Suppressor macrophage (primary cell): ENCODE results near the gene GCNT2.
"Not testable (repeated sequence)": the region's sequence is repeated elsewhere in the genome, so short reads cannot be mapped to it uniquely, and the experiment has no call there.

ENCODE experiments used
- DNase-seq, 4 experiments: peaks; one replicate each; pipeline ENCODE4 v3.0.0-alpha.2; 2020 to 2022

Gene GCNT2

DNA sequence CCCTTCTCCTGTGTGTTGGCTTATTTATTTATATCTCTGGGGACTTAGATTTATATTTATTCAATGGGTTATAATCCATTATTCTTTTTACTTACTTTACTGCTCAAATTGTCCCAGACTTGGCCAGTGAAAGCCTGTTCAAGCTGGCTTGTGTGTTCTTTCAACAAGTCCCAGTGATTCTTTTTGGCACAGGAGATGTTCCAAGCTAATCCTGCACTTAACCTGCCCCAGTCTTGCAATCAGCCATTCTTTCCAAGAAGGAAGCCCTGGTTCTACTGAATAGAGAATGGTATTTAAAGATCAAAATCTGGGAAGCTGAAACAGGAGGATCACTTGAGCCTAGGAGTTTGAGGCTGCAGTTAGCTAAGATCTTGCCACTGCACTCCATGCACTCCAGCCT, 26.7 kb downstream of the GCNT2 start:
- no peak for DNase-seq

DNA sequence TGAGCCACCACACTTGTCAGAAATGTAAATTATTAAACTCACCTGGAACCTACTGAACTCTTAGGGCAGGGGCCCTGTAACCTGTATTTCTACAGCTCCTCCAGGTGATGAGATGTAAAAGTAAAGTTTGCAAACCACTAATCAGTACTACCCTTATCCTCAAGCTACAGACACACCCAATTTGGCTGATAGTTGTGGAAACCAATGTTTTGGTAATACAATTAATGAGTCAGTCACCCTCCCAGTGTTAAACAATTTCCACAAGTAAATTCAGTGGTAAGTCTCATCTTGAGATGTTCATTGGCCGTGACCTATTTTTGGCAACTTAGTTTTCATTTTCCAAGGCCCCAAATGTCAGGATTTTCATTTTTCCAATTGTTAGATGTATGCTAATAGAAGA, 29.6 kb downstream of the GCNT2 start:
- DNase-seq, result no peak

DNA sequence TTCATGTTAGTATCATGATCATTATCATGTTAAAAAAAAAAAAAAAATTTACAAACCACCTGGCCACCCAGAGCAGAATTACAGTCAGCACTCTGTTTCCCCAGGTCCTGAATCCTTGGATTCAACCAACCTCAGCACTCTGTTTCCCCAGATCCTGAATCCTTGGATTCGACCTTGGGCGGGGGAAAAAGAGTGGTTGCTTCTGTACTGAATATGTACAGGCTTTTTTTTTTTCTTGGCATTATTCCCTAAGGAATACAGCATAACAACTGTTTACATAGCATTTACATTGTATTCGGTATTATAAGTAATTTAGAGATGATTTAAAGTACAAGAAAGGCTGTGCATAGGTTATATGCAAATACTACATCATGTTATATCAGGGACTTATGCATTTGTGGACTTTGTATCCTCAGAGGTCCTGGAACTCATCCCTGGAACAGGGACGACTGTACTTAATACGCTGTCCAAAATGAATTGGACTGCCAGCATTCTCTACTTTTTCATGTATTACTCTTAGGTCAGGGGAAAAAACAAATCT, 31.2 kb downstream of the GCNT2 start:
- no peak for DNase-seq

DNA sequence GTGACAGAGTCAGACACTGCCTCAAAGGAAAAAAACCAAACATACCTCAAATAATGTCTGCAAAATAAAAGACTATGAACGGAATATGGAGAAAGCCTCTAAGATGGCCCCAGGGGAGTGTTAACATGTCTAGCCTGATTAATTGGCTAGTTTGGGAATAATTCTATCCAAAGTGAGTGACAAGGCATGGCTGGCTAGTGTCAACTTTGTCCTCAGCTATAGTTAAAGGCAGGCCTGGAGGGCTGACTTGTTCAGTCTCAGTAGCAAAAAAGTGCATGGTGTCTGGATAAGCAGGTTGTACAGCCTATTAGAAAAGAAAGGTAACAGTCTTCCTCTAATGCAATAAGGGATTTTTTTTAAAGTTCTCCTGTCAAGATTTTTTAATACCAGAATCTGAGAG, 32.7 kb downstream of the GCNT2 start:
- DNase-seq, result no peak

DNA sequence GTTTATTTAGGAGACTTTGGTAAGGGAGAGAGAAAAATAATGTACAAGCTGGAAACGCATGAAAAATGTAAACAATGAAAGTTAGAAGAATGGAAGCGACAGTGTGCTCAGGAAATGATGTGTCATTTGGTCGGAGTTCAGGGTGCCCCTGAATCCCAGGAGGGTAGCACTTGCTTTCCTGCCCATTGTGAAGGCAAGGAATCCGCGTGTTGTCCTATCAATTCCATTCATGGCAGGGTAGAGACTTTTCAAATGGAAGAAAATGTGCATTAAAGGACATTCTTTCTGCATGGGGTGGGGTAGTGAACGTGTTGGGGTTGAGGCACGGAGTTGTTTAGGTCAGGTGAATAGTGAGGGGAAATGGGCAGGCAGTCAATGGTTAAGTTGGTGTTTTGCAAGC, 33.7 kb downstream of the GCNT2 start:
- no peak for DNase-seq

DNA sequence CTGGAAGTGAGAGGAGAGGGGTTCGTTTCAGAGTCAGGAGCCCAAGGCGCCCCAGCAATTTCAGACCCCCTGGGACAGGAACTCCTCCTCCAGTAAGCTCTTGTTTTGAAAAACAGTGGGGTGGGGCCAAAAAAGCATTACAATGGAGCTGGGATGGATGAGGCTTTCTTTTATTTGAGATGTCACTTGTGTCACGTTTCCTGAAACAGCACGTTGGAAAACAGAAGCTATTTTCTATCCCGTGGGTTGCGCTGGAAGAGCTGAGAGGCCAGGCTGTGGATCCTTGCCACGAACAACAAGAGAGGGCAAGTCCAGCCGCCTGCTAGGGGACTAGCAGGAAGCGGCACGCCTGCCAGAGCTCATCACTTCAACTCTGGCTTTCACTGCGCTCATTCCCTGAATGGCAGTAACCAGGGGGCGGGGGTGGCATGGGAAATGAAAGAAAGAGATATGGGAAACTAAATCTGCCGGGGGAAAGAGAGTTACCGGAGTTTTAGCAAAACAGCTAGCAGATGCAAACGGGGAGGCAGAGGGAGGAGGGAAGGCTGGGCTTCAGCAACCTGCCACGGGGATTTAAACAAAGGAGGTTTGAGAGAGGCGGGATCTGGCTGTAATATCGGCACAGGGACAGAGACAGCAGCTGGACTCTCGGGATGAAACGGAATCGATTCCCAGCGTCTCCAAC, 34.6 kb downstream of the GCNT2 start:
- DNase-seq, result no peak

DNA sequence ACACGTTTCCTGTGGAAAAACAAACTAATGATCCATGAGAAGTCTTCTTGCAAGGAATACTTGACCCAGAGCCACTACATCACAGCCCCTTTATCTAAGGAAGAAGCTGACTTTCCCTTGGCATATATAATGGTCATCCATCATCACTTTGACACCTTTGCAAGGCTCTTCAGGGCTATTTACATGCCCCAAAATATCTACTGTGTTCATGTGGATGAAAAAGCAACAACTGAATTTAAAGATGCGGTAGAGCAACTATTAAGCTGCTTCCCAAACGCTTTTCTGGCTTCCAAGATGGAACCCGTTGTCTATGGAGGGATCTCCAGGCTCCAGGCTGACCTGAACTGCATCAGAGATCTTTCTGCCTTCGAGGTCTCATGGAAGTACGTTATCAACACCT, 35.4 kb downstream of the GCNT2 start:
- no peak for DNase-seq

DNA sequence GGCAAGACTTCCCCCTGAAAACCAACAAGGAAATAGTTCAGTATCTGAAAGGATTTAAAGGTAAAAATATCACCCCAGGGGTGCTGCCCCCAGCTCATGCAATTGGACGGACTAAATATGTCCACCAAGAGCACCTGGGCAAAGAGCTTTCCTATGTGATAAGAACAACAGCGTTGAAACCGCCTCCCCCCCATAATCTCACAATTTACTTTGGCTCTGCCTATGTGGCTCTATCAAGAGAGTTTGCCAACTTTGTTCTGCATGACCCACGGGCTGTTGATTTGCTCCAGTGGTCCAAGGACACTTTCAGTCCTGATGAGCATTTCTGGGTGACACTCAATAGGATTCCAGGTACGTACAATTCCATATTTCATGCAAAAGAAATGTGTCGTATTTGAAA, 35.8 kb downstream of the GCNT2 start:
- no peak for DNase-seq

DNA sequence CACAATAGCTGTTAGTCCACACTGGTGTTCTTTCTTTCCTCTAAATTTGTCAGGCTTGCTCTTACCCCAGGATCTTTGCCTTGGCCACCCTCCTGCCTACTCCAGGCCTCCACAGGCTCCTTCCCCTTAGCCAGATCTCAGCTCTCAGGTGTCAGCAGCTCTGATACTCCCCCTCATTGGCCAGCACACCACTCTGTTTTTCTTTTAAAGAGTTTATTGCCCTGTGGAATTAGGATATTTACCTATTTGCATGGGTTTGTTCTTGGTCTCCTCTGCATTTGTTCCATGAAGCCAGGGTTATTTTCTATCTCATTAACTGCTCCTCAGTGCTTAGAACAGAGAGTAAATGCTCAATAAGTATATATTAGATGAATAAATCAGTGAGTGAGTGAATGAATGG, 36.8 kb downstream of the GCNT2 start:
- DNase-seq, result no peak

DNA sequence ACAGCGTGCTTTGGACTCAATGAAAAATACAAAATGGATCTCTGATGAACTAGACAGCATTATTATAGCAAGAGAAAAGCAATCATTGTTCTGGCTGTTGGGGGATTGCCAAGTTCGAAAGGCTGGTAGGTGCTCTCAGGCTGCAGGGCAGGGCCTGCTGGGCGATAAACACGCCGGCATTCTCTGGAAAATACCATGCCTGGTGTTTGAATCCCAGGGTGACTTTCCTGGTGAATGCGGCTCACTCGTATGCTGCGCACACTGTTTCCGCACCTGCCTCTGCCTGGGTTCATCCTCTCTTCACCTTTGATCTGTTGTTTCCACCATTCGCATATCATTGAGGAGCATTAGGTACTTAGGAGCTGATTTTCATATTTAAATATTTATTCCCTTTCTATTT, 37.4 kb downstream of the GCNT2 start:
- no peak for DNase-seq

DNA sequence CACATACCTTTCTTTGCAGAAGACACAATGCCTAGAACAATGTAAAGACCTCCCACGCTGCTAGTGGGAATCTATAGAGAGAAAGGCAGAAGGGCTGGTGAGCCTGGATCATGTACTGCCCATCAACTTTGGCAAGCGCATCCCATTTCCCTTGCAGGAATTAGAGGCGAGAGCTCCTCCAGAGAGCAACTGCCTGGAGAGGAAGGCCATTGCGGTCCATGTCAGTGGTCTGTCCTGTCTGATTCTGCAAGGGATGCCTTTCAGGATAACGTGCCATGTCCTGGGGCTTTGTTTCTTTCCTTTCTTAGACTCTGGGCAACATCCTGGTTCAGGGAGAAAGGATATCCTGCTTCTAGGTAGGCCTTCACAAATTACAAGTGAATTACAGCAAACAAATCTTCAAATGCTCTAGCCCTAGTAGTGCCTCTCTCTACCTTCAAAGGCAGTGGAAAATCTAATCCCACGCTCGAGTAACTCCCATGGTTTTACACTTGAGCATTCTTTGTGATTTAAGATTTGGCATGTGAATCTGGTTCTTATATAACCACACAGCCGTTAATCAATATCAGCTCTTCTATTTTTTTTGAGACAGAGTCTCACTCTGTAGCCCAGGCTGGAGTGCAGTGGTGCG, 38.5 kb downstream of the GCNT2 start:
- no peak for DNase-seq

DNA sequence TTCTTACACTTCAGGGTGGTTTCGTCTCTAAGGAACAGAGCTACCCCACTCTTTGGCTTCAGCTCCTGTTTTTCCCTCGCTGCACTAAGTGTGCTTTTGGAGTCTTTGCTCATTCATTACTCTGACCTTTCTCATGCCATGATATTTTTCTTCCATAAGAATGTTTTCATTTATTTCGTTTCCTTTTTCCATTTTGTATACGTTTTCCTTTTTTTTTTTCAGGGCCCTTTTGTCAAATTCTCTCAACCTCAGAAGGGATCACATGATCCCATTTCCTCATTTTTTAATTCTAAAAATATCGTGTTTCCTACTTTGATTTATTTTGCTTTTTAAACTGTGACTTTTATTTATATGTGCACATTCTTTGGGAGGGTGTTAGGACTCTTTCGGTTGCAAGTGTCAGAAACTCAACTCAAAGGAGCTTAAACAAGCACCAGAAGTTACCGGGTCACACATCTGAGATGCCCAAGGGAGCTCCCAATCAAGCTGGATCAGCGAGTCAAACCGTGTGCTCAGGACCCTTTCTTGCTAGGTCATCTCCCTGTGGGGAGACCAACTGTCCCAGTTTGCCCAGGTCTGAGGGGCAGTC, 40.6 kb downstream of the GCNT2 start:
- peak in 3 of 4 experiments; percentile 6 to 73 (median 65) for DNase-seq

DNA sequence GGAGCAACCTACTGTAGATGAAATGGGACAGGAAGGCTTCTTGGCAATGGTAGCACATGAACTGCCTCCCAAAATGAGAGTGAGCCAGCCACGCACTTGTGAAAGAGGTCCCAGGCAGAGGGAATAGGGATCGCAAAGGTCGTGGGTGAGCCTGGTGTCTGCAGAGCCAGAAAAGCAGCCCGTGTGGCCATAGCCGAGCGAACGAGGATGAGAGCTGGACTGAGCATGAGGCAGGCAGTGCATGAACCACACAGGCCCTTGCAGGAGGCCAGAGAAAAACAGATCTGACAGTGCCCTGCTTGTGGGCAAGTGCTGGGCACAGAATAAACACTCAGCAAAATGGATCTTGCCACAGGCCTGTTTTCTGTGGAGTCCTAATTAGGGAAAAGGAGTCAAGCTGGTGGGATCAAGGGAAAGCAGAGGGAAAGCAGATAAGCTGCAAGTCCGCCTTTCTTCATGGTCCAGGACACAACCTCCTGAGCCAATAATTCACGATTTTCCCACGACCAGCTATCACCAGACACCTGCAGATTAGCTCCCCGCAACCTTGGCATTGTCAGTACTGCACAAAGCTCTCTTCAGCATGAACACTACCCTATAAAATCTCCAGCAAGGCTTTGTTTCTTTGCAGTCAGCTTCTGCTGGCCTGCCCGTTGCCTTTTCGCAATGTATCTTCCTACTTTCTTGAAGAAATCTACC, 44.0 kb downstream of the GCNT2 start:
- DNase-seq, result no peak

DNA sequence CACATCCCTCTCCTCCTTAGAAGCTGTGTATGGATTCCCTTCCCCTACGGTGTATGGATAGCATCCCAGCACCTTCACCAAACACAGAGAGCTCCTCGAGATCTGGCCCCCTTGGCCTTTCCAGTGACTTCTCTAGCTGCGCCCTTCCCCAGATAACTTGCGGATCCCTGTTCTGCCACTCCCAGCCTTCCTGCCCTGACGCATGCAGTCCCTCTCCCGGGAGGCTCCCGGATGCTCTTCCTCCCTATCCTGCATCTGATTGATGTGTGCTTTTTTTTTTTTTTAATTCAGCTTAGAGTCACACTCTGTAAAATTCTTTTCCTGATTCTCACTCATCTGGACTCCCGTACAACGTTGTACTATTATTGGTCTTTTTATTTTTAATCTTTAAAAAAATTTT, 44.8 kb downstream of the GCNT2 start:
- DNase-seq, result no peak

DNA sequence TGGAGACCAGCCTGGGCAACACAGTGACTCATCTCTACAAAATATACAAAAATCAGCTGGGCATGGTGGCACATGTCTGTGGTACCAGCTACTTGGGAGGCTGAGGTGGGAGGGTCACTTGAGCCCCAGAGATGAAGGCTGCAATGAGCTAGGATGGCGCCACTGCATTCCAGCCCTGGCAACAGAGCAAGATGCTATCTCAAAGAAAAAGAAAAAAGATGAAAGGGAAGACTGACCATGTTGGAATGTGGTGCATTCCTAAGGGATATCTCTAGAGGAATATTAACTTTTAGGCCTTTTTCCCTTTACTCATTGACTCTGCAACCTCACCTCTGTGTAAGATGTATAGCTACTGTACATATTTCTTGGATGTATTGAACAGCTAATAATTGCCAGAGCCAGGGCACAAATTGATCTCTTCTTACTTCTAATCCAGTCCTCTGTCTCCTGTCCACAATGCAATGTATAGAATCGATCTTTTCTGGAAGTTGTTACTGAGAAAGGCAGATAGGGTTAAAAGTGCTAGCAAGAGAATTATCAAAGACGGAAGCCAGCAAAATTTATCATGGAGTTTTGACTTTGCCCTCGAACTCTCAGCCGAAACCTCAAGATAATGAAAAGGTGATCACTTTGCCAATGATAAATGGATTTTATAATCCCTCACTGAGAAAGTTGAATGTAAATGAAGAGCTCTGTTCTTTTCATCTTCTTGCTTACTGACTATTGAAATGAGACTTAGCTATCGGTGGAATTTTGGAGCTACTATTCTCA, 46.3 kb downstream of the GCNT2 start:
- DNase-seq, result no peak

DNA sequence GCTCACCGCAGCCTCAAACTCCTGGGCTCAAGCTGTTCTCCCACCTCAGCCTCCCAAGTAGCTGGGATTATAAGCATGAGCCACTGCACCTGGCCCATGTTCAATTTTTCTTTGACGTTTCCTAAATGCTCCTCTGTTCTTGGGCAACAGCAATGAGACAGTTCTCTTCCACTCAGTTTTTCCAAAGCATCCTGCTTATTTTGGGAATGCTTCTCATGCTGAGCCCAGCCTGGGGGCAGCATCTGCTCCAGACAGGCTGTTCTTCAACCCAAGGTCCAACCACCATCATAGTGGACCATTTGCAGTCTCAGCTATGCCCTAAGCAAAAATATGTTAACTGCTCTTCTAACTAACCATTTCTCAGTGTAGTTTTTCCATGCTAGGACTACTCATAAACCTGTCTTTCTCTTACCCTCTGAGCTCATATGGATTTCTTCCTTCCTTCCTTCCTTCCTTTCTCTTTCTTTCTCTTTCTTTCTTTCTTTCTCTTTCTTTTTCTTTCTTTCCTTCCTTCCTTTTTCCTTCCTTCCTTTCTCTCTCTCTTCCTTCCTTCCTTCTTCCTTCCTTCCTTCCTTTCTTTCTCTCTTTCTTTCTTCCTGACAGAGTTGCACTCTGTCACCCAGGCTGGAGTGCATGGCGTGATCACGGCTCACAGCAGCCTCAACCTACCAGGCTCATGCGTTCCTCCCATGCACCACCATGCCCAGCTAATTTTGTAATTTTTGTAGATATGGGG, 48.4 kb downstream of the GCNT2 start:
- DNase-seq, result no peak

DNA sequence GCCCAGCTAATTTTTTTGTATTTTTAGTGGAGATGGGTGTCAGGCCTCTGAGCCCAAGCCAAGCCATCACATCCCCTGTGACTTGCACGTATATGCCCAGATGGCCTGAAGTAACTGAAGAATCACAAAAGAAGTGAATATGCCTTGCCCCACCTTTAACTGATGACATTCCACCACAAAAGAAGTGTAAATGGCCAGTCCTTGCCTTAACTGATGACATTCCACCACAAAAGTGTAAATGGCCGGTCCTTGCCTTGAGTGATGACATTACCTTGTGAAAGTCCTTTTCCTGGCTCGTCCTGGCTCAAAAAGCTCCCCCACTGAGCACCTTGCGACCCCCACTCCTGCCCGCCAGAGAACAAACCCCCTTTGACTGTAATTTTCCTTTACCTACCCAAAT, 54.4 kb downstream of the GCNT2 start:
- not testable (repeated sequence) for DNase-seq

DNA sequence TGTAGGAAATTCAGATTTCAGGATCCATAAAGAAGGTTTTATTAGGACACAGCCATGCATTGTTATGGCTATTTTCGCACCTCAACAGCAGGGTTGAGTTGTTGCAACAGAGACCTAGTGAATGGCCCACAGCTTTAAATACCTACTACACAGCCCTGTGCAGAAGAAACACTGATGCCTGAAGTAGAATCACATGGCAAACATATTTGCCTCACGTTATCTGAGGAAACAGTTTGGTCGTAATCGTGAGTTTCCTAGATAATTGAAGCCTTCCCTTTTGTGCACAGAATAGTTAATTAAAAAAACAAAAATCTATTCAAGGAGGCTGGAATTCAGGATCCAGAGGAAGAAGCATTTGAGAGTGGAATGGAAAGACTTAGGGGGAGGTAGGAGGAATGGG, 55.1 kb downstream of the GCNT2 start:
- no peak for DNase-seq

DNA sequence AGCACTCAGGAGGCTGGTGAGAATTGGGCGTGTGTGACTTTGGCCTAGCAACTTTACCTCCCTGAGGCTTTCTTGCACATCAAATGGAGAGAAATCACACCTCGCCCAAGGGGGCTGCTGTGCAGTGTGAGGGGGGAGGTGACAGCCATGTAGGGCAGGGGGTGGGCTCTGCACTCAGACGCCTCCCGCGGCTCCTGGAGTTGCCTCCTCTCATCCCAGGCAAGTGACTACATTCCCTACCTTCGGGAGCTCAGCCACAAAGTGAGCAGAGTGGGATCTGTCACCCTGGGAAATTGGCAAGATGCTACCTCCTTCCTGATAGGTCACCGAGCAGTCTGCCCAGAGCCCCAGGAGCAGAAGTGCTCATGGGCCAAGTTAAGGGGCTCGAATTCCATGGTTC, 56.0 kb downstream of the GCNT2 start:
- no peak for DNase-seq

DNA sequence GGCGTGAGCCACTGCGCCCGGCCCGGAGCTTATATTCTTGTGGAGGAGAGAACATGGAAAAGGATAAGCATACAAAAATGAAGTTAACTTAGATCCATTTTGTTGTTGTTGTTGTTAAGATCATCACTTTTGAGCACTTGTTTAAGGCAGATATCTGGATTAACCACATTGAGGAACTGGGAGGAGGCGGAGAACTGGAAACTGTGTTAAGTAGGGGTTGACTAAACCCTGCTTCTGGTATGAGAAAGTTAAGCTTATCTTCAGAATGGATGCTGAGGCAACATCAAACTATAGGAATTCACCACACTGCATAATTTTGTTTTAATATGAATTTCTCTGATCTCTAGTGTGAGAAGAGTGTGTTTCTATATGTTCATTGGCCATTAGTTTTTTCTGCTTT, 57.6 kb downstream of the GCNT2 start:
- DNase-seq, result peak in 2 of 4 experiments; percentile 25 to 44

DNA sequence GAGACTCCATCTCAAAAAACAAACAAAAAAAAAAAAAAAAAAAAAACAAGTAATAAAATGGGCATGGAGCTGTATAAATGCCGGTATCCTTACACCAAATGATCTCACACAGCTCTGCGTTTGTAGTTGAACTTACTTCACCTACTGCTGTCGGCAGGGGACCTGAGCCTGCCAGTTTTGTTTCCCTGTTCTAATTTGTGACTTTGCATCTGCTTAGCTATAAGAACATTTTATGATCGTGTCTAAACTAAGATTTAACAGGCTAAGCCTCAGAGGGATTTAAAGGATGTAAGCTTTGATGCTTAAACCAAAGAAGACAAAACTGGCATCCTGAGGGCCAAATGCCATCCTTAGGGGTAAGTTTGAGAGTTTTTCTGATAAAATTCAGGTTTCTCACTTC, 58.7 kb downstream of the GCNT2 start:
- no peak for DNase-seq

DNA sequence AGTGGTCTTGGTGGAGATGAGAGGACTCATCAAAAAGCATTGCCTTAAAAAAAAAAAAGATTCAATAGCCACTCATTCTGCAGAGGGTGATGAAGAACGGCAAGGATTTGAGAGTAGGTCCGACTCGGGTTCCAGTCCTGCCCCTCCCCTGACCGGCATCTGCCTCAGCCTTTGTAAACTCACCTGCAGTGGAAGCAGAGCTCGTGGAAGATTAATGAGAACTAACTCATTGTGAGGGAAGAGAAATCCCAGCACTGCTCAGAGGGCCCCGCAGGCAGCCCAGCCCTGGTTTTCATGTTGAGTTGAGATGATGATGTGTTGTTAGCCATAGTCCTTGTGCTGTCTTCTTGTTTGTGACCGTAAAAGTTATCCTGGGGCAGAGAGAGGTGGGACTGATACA, 59.4 kb downstream of the GCNT2 start:
- DNase-seq, result no peak
